HepG2 (cell line): ENCODE results near the gene NFIL3. TPM values are rescaled to one million over a fixed set of nuclear protein-coding genes. Genes with fewer than 3 reads are reported as not detected.

Experiments used
- ATF1 ChIP-seq: IDR thresholded peaks from 2 replicates; pipeline ENCODE4 v1.6.1; 2016; ENCODE audit warnings: mild to moderate bottlenecking, control low read depth
- BCL3 ChIP-seq: sonication (generic); formaldehyde crosslinking; IDR thresholded peaks from 2 replicates; pipeline ENCODE4 v1.5.1; 2020; ENCODE audit warnings: mild to moderate bottlenecking, missing genetic modification reagents, moderate library complexity
- FOXA3 ChIP-seq: IDR thresholded peaks from 2 replicates; pipeline ENCODE4 v1.6.1; 2016; ENCODE audit warnings: missing genetic modification reagents, missing compliant biosample characterization
- GFI1 ChIP-seq: sonication (generic); formaldehyde crosslinking; IDR thresholded peaks from 2 replicates; pipeline ENCODE4 v1.5.0; 2020; ENCODE audit warnings: missing genetic modification reagents, mild to moderate bottlenecking, borderline replicate concordance
- HMGXB3 ChIP-seq: sonication (generic); formaldehyde crosslinking; IDR thresholded peaks from 2 replicates; pipeline ENCODE4 v1.4.0; 2020; ENCODE audit warnings: missing genetic modification reagents, borderline replicate concordance
- KAT2B ChIP-seq: fragments of 150-350 bp; IDR thresholded peaks from 2 replicates; pipeline ENCODE4 v1.6.1; 2014; ENCODE audit warnings: low read depth, low read length, borderline replicate concordance
- MED8 ChIP-seq: sonication (generic); formaldehyde crosslinking; IDR thresholded peaks from 2 replicates; pipeline ENCODE4 v1.8.1; 2023; ENCODE audit warnings: mild to moderate bottlenecking, missing genetic modification reagents; ENCODE audit not compliant: insufficient replicate concordance
- MLXIP ChIP-seq: sonication (generic); formaldehyde crosslinking; IDR thresholded peaks from 2 replicates; pipeline ENCODE4 v1.9.0; 2021; ENCODE audit warnings: missing genetic modification reagents, borderline replicate concordance
- MXI1 ChIP-seq: IDR thresholded peaks from 3 replicates; pipeline ENCODE4 v1.6.1; 2012; ENCODE audit warnings: low read depth, low read length, inconsistent platforms, borderline replicate concordance
- NCOA5 ChIP-seq: sonication (generic); formaldehyde crosslinking; IDR thresholded peaks from 2 replicates; pipeline ENCODE4 v1.4.0; 2020; ENCODE audit warnings: missing genetic modification reagents
- NR2F1 ChIP-seq, 2 experiments: fragments of 450-650 bp in 1 of 2; formaldehyde crosslinking in 1 of 2; IDR thresholded peaks; 2 replicates each; pipeline versions ENCODE4 v1.5.0 to v1.6.1; 2016 to 2020; ENCODE audit warnings: mild to moderate bottlenecking in 1 of 2, missing compliant biosample characterization in 1 of 2, missing genetic modification reagents in 1 of 2, moderate library complexity in 1 of 2
- POLR2A ChIP-seq, 2 experiments: IDR thresholded peaks; 2 replicates each; pipeline ENCODE4 v1.6.1; 2011; ENCODE audit warnings: low read depth in 2 of 2, low read length in 2 of 2, mild to moderate bottlenecking in 1 of 2, moderate library complexity in 1 of 2; ENCODE audit not compliant: insufficient read depth in 1 of 2
- POLR2G ChIP-seq: fragments of 200-400 bp; formaldehyde crosslinking; IDR thresholded peaks from 2 replicates; pipeline ENCODE4 v1.6.1; 2018; ENCODE audit warnings: mild to moderate bottlenecking, low read depth, low read length, moderate library complexity
- STAT5B ChIP-seq: sonication (generic); formaldehyde crosslinking; IDR thresholded peaks from 2 replicates; pipeline ENCODE4 v1.4.0; 2020; ENCODE audit warnings: missing genetic modification reagents
- ZBTB14 ChIP-seq: sonication (generic); formaldehyde crosslinking; IDR thresholded peaks from 2 replicates; pipeline ENCODE4 v1.4.0; 2020; ENCODE audit warnings: missing genetic modification reagents
- ZBTB38 ChIP-seq: sonication (generic); formaldehyde crosslinking; IDR thresholded peaks from 2 replicates; pipeline ENCODE4 v1.5.1; 2020; ENCODE audit warnings: mild to moderate bottlenecking, missing genetic modification reagents
- ZNF557 ChIP-seq: sonication (generic); formaldehyde crosslinking; IDR thresholded peaks from 2 replicates; pipeline ENCODE4 v1.4.0; 2020; ENCODE audit warnings: missing genetic modification reagents
- ZNF672 ChIP-seq: sonication (generic); formaldehyde crosslinking; IDR thresholded peaks from 2 replicates; pipeline ENCODE4 v1.8.1; 2022; ENCODE audit warnings: missing genetic modification reagents
- ZNF737 ChIP-seq: sonication (generic); formaldehyde crosslinking; IDR thresholded peaks from 2 replicates; pipeline ENCODE4 v1.5.0; 2020; ENCODE audit warnings: missing genetic modification reagents, mild to moderate bottlenecking, borderline replicate concordance
- ZNF781 ChIP-seq: sonication (generic); formaldehyde crosslinking; IDR thresholded peaks from 2 replicates; pipeline ENCODE4 v1.5.1; 2020; ENCODE audit warnings: borderline replicate concordance, mild to moderate bottlenecking, missing genetic modification reagents; ENCODE audit errors: not compliant biosample characterization
- polyA plus RNA-seq, 8 experiments: library from polyadenylated mRNA; depleted of rRNA in 3 of 8; stranded (reverse) in 7 of 8; unstranded in 1 of 8; fragments of >200 nt; fragmentation: Illumina TruSeq in 4 of 8; extraction: Trizol in 4 of 8; gene quantifications; 2 replicates each; pipeline versions ENCODE4 v1.2.1 to v1.2.3, GENCODE V29; 2011 to 2016; ENCODE audit warnings: low read depth in 4 of 8, missing spikeins in 1 of 8, mixed read lengths in 1 of 8; ENCODE audit not compliant: insufficient read depth in 1 of 8
- total RNA-seq, 5 experiments: library from RNA; depleted of rRNA; stranded (reverse); fragments of >200 nt; fragmentation: Illumina TruSeq; extraction: Trizol; gene quantifications; 2 replicates each; pipeline ENCODE4 v1.2.3, GENCODE V29; 2016; ENCODE audit warnings: low read depth in 1 of 5

NFIL3 gene
- total and polyA plus RNA-seq, 2 of the 13 experiments (the other 11 are each of a cell fraction or from before 2014, with no cell fraction given), result 46.6 to 54.2 TPM

GRCh38 chr9:91423785-91424402 lies at the start of gene NFIL3 (continued):
- TF ChIP-seq BCL3, result peak; percentile 6; the same call in 1 of the 2 replicates
- peak; percentile 66; the same call in 1 of the 2 replicates for TF ChIP-seq POLR2G
- TF ChIP-seq NR2F1 (CRISPR knock-in tag; IDR thresholded peaks at IDR 0.05), result no peak
- TF ChIP-seq ZNF737, result no peak
- no peak for TF ChIP-seq ZNF557 (CRISPR knock-in tag)
- TF ChIP-seq ATF1, result no peak
- peak; percentile 76 to 85 for TF ChIP-seq POLR2A (IDR thresholded peaks at IDR 0.05; ENCODE audit: insufficient read depth in 1 of 2, low read depth in 2 of 2, low read length in 2 of 2)
- peak; percentile 51 for TF ChIP-seq GFI1 (CRISPR knock-in tag)
- TF ChIP-seq HMGXB3 (CRISPR knock-in tag), result no peak
- peak; percentile 39; the same call in 1 of the 3 replicates for TF ChIP-seq MXI1
- 0 out of 2 replicates have a peak, but pooled peaks have one; percentile 25 for TF ChIP-seq ZBTB14
- no peak; the same call in 1 of the 2 replicates for TF ChIP-seq ZBTB38 (CRISPR knock-in tag)
- TF ChIP-seq FOXA3 (CRISPR knock-in tag), result peak; percentile 16
- no peak for TF ChIP-seq ZNF781
- no peak for TF ChIP-seq KAT2B
- TF ChIP-seq STAT5B (CRISPR knock-in tag), result no peak
- no peak for TF ChIP-seq NCOA5 (CRISPR knock-in tag)
- TF ChIP-seq ZNF672 (CRISPR knock-in tag), result 0 out of 2 replicates have a peak, but pooled peaks have one; percentile 34
- 0 out of 2 replicates have a peak, but pooled peaks have one; percentile 40 for TF ChIP-seq MLXIP (CRISPR knock-in tag)
- no peak for TF ChIP-seq MED8 (CRISPR knock-in tag)
